ENCODE measurements around the gene TNFRSF18.

TNFRSF18 gene

DNA sequence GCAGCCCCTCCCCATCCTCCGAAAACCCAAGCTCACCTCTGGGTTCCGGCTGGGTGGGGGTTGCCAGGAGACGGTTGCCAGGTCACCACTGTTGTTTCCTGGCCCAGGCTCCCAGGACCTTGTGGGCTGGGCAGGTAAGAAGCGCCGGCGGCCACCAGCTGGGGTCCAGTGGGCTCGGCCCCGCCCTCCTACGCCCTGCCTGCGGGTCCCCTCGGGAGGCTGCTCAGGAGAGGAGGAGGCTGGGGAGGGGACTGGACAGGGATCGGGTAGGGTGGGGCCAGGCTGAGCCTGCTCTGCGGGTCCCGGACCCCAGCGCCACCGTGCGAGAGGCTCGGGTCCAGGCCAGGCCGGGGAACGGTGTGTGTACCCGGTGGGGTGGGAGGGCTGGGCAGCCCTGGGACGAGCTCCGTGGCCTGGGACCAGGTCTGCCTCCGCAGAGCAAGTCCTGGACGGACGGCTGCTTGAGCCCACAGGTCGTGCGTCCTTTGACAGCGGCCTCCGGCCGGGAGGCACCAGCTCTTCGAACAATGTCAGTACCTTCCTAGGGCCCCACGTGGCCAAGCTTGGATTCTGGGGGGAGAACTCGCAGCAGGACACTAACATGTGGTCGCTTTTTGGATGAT is 32.5 kb downstream of the TNFRSF18 start, which contains the start of gene TTLL10:
Gene TTLL10, plus strand, starts transcription at position 88 of the 623 bp plus-strand sequence. CDS start 5,336 bp downstream, outside the sequence.
- DNase-seq = no peak

DNA sequence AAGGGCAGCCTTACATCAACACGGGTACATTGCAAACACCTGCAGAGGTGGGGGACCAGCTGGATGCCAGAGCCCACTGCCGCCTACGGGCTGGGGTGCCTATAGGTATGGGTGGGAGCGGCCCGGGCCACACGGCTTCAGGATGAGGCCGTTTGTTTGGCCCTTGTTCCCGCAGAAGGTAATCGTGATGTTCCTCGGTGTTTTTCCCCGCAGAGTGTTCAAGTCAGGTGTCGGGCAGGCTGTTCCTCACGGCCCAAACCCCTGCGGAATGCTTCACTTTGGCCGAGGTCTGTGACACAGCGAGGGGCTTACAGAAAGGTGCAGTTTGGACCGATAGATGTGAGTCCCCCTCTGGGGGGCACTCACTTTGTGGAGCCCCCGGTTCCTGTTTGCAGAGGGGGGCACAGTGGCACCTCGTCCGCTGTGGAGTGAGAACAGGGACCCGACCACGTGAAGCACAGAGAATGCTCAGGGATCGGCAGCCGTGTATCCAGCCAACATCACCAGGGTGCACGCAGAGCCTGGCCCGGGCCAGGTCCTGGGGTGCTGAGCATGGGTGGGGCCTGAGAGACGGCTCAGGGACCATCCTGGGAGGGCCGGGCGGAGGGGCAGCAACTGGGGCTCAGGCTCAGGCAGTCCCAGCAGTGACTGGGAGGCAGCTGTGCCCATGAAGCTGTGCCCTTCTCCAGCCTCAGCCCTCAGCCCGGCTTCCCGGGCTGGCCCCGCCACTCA is 33.2 kb downstream of the TNFRSF18 start:
- DNase-seq = no peak

DNA sequence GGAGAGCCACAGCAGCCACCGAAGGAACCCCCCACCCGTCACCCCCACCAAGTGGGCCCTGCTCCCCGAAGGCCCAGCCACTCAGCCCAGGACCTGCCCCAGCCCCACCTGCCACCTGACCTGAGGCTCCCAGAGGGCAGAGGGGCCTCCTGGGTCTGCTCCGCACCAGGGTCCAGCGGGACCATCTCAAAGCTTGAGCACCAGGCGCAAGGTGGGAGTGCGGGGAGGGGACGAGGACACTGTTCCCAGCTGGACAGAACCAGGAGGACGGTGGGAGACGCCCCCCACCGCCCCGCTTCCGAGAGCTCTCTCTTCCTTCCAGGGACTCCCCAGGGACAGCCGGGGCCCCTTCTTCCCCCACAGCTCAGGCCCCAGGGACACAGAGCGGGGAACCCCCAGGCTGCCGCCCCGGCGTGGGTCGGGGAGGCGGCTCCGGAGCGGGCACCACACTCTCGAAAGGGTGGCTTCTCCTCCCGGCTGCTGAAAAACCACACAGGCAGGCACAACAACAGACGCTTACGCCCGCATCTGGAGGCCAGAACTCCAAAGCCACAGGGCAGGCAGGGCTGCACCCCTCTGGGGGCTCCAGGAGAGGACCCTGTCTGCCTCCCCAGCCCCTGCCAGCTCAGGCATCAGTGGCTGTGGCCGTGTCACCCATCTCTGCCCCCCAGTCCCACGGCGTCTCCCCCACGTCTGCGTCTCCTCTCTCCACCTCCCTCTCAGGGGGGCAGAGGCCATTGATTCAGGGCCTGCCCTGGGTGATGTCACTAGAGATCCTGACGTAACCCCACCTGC is 34.6 kb downstream of the TNFRSF18 start:
- no peak for DNase-seq

DNA sequence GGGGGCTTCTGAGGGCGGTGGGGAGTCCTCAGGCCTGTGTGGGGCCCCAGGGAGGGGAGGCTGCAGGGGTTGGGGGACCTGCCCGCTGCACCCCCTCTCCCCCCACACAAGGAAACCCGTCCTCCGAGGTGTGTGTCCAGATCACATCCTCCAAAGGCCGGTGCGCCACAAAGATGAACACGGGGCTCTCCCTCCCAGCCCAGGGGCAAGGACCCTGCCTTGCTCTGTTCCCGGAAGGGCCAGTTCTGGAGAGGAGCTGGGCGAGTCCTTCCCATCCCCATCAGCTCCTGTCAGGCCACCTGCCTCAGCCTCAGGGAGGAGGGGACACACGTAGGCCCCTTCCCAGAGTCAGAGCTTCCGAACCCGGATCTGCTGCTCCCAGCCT is 35.2 kb downstream of the TNFRSF18 start:
- DNase-seq = no peak

DNA sequence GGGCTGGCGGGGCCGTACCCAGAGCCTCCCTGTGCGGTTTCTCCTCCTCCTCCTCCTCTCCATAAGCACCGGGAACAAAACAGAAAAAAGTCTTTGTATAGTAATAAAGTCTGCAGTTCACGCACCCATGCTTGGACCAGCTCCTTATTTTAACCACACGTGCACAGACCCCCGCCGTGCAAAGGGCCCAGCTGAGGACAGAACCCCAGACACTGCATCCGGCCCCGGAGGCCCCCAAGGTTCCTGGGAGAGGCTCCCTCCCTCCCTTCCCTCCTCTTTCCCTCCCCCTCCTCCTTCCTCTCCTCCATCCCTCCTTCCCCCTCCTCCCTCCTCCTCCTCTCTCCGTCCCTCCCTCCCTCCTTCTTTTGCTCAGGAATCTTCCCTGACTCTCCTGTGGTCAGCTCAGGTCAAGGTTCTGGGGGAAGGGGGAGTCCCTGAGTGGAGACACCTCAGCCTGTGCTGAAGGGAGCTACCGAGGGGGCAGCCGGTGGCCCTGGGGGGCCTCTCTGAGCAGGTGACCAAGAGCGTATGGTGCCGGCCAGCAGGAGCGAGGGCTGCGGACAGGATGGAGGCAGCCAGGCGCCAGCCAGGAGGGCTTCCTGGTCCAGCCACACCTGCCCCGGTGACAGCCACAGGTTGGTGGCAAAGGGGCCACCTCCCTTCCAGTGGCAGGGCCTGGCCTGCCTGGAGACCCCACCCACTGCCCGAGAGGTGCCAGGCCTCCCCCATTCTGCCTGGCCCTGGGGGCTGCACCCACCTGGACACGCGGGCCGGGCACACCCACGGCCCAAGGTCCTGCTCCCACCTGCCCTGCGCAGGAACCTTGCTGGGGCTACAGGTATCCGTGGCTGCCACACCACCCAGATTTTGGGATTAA is 35.9 kb downstream of the TNFRSF18 start:
- no peak for DNase-seq

- DNase-seq = no peak
These were observed 36.8 kb downstream of the TNFRSF18 start for GRCh38 chr1:1169429-1170214.

GRCh38 chr1:1168451-1169411 is 37.7 kb downstream of the TNFRSF18 start:
- no peak for DNase-seq

GRCh38 chr1:1167841-1168450 is 38.4 kb downstream of the TNFRSF18 start:
- no peak for DNase-seq

DNA sequence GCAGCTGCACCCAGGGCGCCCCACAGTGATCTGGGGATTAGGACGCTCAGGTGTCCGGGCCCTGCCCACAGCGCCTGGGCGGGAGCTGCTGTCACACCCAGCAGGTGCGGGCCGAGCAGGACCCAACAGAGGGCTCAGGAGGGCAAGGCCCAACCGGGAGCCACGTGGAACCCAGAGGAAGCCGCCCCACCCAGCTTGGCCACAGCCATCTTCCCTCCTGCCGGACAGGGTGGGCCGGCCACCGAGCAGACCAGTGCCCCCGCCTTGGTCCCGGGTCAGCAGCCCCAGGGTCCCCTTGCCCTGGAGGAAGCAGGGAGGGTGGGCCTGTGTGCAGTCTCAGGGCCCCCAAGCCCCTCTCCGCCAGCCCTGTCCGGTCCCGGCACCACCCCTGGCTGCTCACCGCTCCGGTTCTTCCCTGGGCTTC is 39.0 kb downstream of the TNFRSF18 start:
- DNase-seq = no peak

DNA sequence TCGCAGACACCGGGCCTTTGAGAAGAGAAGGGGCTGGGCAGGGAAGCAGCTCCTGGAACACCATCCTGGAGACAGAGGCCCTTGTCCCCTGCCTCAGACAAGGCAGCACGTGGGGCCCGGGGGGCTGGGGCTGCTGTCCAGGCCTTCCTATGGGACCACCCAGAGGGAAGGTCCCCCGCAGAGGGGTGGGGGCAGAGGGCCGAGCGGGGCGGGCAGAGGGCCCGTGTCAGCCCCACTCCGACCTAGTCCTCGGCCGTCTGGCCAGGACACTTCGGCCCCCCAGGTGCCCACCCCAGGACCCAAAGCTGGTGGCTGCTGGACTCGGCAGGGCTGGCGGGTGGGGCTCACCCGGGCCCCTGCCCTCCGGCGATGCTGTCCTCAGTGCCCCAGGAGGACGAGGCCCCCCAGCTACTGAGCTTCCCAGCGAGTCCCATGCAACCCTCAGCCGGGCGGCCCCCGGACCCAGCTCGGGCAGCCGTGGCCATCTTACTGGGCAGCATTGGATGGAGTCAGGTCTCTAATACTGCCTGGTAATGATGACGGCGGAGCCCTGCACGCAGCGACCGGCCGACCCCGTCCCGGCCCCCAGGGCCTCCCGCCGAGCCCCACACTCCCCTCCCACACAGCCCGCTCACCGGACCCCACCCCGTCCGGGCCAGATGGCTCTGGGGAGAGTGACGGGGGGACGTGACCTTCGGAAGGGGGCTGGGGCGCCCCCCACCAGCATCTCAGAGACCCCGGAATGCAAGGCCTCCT is 39.6 kb downstream of the TNFRSF18 start:
- no peak for DNase-seq

DNA sequence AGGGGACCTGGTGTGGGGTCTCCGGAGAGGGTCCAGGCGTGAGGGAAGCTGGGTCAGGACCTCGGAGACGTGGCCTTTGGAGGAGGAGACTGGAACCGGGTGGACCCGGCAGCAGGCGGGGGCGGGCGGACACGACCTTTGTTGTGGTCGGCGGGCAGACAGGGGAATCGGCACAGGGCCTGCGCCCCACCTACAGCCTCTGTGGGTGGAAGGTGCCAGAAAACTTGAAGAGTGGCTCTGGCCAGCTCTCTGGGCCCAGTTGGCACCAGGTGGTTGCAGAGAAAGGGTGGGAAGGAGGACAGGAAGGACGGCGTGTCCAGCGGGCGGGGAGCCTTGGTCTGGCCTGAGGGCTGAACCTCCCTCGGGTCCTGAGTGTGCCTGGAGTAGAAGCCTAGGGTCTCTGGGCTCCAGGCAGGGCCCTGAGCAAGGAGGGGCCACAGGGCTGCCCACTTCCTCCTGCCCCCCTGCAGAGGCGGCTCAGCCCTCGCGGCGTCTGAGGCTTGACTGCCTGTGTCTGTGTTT is 40.4 kb downstream of the TNFRSF18 start:
- no peak for DNase-seq

- DNase-seq = no peak
These were observed 40.9 kb downstream of the TNFRSF18 start for GRCh38 chr1:1165485-1165884.

GRCh38 chr1:1164701-1165451 is 41.5 kb downstream of the TNFRSF18 start:
- no peak for DNase-seq

- DNase-seq = no peak
These were observed 42.1 kb downstream of the TNFRSF18 start for GRCh38 chr1:1164361-1164700.

DNA sequence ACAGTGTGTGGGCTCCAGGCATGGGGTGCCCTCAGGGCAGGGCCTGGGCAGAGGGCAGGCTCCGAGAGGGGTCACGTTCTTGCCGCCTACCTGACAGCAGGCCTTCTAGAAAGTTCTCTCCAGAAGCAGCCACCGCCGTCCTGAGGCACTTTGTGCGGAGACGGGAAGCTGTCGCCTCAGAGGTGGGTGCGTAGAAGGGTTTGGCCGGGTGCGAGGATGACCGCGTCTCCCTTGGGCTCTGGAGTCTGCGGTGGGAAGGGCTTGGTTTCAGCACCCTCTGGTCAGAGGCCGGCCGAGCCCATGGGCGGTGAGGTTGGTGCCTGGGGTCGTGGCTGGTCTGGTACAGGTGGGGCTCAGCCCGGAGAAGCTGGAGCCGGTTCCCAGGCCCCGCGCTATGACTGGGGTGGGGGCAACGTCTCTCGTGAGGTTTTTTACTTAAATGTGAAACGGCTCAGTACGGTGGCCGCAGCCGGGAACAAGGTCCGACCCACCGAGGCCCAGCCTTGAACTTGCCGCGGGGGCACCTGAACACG is 42.8 kb downstream of the TNFRSF18 start:
- DNase-seq = no peak

- peak; percentile 75 for DNase-seq
These were observed 43.5 kb downstream of the TNFRSF18 start for GRCh38 chr1:1162597-1163537.

- DNase-seq = no peak
These were observed 44.7 kb downstream of the TNFRSF18 start for GRCh38 chr1:1161683-1162079.
